CD4-positive, alpha-beta T cell treated with Interleukin-1 beta for 1 hour (primary cell): Measurements from ENCODE around the gene SCAF1.

ENCODE experiments used
- DNase-seq, 2 donors: peaks; one replicate each; pipeline ENCODE4 v3.0.0-alpha.2; 2020 to 2022

Gene SCAF1

DNA sequence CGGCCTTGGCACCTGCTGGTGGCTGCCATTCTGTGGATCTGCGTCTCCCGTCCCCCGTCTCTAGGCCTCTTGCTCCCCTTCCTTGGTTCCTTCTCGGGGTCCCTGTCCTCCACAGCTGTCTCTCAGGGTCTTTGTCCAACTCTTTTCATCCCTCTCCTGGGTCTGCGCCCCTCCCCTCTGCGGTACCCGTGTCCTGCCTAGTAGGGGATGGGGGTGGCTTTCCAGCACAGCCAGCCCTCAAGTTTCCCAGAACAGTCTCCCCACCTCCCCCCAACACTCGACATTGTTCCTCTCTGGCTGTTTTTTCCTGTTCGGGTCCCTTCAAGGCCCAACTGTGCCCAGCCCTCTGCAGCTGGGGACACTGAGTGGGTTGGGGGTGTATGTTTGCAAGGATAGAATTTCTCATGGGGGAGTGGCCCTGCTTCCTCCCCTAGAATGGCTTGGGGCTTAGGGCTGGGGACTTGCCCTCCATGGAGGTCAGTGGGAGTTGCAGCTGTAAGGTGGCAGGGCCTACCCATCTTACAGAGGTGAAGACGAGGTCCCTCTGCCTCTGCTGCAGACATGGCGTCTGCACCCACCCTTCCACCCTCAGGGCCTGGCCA lies 46.6 kb downstream of the SCAF1 start:
- DNase-seq: no peak

DNA sequence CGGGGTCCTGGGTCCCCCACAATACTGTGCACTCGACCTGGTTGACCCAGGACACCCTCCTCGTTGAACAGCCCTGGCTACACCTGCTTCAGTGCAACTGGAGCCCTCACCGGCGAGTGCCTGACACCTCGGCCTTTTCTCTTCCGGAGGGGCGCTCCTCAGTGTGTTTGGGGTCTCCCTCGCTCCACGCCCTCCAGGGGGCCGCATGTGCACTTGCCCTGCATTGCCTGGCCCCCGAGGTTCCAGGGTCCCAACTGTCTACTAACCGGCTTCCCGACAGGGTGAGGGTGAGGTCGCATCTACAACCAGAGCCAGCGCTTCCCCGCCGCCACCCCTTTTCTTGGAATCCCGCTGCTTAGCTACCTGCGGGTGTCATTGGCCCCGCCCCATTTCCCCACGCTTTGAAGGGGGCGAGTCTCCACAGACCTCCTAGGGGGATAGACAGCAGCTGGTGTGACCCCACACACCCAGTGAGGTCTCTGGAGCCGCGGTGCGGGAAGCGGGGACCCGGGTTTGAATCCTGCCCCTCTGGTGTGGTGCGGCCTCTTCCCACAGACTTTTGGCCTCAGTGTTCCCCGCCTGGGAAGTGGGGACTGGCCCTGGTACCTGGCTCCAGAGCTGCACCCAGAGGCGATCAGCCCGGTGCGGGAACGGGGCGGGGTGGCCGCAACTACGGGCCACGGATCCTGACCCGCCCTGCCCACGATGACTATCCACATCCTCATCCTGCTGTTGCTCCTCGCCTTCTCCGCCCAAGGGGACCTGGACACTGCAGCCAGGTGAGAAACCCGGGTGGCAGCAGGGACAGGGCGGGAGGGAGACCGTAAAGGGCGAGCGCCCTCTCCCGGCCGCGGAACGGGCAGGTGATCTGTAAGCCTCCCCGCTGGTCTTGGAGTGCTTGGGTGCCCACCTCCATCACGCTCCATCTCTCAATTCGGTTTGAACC lies 47.4 kb downstream of the SCAF1 start, which contains the start of gene ADM5:
Gene ADM5, plus strand, starts transcription at position 462 of the 946 bp plus-strand sequence. Its CDS starts 244 bp downstream, at position 706.
- DNase-seq: peak in 1 of 2 donors; percentile 42

DNA sequence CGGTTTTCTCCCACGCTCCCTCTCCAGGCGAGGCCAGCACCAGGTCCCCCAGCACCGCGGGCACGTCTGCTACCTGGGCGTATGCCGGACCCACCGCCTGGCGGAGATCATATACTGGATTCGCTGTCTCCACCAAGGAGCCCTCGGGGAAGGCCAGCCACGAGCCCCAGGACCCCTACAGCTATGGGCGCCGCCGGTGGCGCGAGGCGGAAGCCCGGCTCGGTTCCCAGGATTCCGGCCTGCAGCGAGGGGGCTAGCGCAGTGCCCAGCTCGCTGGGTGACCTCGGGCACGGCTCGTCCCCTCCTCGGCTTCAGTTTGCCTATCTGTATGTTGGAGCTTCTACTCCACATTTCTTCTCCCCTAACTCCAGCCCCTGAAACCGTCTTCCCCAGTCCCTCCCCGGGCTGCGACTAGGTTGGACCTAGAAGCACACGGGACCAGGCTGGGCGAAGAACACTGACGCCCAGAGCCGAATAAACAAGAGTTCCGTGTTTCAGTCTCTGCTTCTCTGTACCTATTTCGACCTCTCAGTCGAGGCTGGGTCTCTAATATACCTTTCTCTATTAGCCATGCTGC lies 48.2 kb downstream of the SCAF1 start:
- no peak for DNase-seq

DNA sequence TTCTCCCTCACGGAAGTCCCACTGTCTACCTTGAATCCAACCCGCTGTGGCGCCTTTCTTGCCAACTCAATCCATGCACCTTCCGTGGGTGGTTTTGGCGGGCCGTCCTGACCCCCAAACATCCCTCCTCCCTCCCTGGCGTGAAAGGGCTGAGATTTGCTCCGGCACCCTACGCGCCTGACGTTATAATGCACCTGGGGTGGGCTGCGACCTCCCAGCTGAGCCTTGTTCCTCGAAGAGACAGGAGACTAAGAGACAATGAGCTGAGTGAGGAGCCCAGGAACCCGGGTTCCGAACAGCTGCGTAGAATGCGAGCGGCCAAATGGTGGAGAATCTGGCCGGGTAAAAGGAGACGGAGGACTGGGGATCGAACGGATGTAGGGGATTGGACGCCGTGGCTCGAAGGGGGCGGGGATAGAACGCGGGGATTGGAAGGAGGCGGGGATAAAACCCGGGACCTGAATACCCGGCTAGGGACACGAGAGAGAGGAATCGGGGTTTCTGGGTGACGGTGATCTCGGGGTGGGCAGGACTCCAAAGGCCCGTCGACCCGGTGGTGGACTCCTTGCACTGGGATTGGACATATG lies 48.7 kb downstream of the SCAF1 start, which contains the start of gene CPT1C:
Gene CPT1C, plus strand, starts transcription at position 461 of the 587 bp plus-strand sequence. CDS start 1,137 bp downstream, outside the sequence.
- peak; percentile 54 to 64 for DNase-seq

DNA sequence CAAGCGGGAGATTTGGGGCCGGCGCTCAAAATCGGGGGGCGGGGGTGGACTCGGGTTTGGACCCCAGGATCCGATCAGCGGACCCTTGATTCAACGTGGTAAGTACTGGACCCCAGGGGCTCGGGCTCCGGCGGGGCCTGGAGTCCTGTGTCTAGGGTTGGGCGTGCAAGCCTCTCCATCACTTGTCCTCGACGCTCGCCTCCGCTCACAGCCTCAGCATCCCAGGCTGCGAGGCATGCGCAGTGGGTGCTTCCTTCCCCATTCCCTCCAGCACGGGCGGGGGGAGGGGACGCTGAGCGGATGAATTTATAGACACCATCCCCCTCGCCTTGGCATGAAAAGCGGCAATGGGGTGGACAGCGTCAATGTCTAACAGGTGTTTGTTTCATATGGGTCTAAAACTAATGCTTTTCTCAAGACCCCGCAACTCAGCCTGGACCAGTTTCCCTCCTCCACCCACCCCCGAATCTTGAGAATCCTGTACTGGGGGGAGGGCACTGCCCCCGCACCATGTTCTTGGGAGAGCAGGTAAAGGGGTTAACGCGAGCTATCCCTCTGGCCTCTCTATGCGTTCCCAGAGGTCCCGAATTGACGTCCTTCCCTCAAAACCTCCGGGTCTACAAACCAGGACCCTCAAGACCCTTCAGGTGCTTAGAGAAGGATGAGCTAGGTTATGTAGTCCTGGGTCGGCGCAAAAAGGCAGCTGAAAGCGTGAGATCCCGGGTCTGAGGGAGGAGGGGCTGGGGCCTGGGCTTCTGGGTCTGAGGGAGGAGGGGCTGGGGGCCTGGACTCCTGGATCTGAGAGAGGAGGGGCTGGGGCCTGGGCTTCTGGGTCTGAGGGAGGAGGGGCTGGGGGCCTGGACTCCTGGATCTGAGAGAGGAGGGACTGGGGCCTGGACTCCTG lies 49.5 kb downstream of the SCAF1 start:
- peak in 1 of 2 donors; percentile 36 for DNase-seq

DNA sequence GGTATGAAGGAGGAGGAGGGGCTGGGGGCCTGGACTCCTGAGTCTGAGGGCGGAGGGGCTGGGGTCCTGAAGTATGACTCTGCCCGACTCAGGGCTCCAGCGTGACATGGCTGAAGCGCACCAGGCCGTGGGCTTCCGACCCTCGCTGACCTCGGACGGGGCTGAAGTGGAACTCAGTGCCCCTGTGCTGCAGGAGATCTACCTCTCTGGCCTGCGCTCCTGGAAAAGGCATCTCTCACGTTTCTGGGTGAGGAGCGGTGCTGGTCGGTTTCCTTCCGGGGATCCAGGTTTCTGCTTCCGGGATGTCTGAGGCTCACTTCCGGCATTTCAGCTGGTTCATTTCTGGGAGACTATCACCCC lies 50.1 kb downstream of the SCAF1 start:
- no peak for DNase-seq

DNA sequence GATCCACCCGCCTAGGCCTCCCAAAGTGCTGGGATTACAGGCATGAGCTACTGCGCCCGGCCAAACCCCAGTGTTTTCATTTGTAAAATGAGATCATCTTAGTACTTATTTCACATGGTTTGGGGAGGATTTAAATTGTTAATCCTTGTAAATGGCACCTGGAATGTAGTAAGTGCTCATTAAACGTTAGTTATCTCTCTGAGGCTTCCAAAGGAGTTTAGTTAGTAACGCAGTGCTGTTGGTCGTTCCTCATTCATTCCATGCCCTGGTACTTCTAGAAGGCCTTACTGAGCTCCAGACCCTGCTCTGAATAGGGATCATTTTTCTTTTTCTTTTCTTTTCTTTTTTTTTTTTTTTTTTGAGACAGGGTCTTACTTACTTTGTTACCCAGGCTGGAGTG lies 54.1 kb downstream of the SCAF1 start:
- no peak for DNase-seq

DNA sequence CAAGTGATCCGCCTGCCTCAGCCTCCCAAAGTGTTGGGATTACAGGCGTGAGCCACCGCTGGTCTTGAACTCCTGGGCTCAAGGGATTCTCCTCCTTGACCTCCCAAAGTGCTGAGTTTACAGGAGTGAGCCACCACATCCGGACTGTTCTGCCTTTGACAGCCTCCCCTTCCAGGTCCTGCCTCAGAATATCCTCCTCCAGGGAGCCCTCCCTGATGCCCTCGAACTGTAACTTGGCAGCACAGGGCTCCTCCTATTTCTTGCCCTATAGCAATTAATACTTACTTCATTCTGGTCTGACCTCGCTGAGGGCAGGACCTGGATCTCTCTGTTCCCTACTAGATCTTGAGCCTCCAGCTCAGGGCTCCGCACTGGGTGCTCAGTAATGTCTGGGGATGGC lies 54.9 kb downstream of the SCAF1 start:
- no peak for DNase-seq

DNA sequence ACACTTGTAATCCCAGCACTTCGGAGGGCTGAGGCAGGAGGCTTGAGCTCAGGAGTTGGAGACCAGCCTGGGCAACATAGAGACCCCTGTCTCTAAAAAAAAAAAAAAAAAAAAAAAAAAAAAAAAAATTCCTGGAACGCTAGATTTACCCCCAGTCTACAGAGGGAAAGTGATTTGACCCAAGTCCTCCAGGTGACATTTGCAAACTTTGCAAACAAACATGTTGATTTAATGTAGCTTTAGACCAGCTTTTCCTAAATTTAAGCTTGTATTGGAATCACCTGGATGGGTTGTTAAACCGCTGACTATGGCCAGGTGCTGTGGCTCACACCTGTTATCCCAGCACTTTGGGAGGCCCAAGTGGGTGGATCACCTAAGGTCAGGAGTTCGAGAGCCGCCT lies 57.4 kb downstream of the SCAF1 start:
- DNase-seq: no peak

DNA sequence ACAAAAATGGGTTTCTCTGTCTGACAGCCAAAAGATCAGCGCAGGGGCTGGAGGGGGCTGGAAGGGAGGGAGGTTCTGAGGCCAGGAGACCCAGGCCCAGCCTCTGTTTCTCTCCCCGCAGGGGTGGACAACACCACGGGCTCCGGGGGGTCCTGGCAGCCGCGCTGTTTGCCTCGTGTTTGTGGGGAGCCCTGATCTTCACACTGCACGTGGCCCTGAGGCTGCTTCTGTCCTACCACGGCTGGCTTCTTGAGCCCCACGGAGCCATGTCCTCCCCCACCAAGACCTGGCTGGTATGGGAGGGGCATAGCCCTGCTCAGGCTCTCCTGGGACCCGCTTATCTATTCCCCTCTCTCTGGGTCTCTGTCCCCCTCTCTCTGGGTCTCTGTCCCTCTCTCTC lies 58.6 kb downstream of the SCAF1 start:
- no peak for DNase-seq

DNA sequence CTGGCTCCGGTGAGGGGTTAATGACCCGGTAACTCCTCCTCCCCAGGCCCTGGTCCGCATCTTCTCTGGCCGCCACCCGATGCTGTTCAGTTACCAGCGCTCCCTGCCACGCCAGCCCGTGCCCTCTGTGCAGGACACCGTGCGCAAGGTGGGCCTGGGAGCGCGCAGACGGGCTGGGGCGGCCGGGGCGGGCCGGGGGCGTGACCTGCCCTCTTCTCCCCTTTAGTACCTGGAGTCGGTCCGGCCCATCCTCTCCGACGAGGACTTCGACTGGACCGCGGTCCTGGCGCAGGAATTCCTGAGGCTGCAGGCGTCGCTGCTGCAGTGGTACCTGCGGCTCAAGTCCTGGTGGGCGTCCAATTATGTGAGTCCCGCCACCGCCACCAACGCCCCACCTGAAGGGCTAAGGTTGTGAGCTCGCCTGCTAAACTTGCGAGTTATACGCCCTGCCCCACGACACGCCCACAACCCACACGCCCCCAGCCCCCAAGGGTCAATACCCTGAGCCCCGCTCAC lies 59.3 kb downstream of the SCAF1 start:
- no peak for DNase-seq

DNA sequence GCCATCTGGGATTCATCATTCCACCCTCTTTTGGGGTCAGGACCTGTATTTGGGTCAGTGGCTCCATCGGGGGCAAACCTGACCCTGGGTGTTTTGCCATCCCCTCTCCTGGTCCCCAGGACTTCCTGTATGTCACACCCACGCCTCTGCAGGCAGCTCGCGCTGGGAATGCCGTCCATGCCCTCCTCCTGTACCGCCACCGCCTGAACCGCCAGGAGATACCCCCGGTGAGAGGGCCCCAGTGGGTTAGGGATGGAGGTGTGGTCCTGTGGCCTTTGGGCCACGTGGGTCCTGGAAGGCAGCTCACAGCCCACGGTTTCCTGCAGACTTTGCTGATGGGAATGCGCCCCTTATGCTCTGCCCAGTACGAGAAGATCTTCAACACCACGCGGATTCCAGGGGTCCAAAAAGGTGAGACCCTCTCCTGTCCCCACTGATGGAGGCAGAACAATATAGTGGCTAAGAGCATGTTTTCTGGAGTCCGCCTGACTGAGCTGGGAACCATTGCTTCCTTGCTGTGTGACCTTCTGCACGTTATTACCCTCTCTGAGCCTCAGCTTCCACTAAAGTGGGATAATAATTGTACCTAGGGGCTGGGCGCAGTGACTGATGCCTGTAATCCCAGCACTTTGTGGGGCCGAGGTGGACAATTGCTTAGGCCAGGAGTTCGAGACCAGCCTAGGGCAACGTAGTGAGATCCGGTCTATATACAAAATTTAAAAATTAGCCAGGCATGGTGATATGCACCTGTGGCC lies 63.1 kb downstream of the SCAF1 start:
- DNase-seq: no peak

DNA sequence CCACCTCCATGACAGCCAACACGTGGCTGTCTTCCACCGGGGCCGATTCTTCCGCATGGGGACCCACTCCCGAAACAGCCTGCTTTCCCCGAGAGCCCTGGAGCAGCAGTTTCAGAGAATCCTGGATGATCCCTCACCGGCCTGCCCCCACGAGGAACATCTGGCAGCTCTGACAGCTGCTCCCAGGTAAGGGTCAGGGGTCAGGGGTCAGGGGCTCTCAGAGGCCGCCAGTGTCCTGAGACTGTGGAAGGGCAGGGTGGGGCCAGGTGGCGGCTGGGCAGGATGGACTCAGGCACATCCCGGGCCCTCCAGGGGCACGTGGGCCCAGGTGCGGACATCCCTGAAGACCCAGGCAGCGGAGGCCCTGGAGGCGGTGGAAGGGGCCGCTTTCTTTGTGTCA lies 63.9 kb downstream of the SCAF1 start:
- no peak for DNase-seq
